CD4-positive, alpha-beta memory T cell (primary cell): ENCODE data around the gene RSAD1. TPM values are rescaled to one million over a fixed set of nuclear protein-coding genes. Genes with fewer than 3 reads are reported as not detected.

ENCODE experiments used
- CTCF ChIA-PET: fragments of 350-600 bp; sonication (Branson Sonifier 250); formaldehyde crosslinking; loops from one replicate; lab custom pipeline; 2021; ENCODE audit warnings: inconsistent platforms; ENCODE audit not compliant: partially characterized antibody; lab: Charles Lee
- POLR2A ChIA-PET: fragments of 350-600 bp; sonication (Branson Sonifier 250); formaldehyde crosslinking; loops from one replicate; lab custom pipeline; 2021; ENCODE audit not compliant: partially characterized antibody; lab: Charles Lee
- DNase-seq, 5 donors: peaks; one replicate each; pipeline versions ENCODE4 v3.0.0 to v3.0.0-alpha.2; 2020 to 2022; ENCODE audit warnings: mixed read lengths in 1 of 5
- H3K27ac ChIP-seq: one replicate; pipeline ENCODE4 v1.7.0; 2013; ENCODE audit warnings: low read depth, low read length
- H3K27me3 ChIP-seq: 2 replicates; pipeline ENCODE4 v1.7.0; 2013; ENCODE audit warnings: mild to moderate bottlenecking, low read length, moderate library complexity; ENCODE audit not compliant: insufficient read depth
- H3K36me3 ChIP-seq: 2 replicates; pipeline ENCODE4 v1.7.0; 2013; ENCODE audit warnings: mild to moderate bottlenecking, low read length, moderate library complexity; ENCODE audit not compliant: insufficient read depth
- H3K4me1 ChIP-seq: 2 replicates; pipeline ENCODE4 v1.7.0; 2013; ENCODE audit warnings: mild to moderate bottlenecking, low read length, moderate library complexity; ENCODE audit not compliant: insufficient read depth
- H3K4me3 ChIP-seq, 2 donors: one replicate each; pipeline ENCODE4 v1.7.0; 2013; ENCODE audit warnings: low read length in 2 of 2, mild to moderate bottlenecking in 1 of 2
- H3K9me3 ChIP-seq, 2 donors: one replicate each; pipeline ENCODE4 v1.7.0; 2013; ENCODE audit warnings: low read length in 2 of 2, control low read depth in 1 of 2; ENCODE audit not compliant: control insufficient read depth in 1 of 2
- H3K27ac Mint-ChIP-seq, 7 donors: one replicate each; pipeline ENCODE4 v1.8.0; 2020 to 2021; ENCODE audit warnings: mixed read lengths in 7 of 7, mild to moderate bottlenecking in 6 of 7, inconsistent platforms in 3 of 7, moderate library complexity in 3 of 7
- H3K27me3 Mint-ChIP-seq, 2 donors: one replicate each; pipeline ENCODE4 v1.8.0; 2020 to 2021; ENCODE audit warnings: mixed read lengths in 2 of 2
- H3K36me3 Mint-ChIP-seq, 2 donors: one replicate each; pipeline ENCODE4 v1.8.0; 2020 to 2021; ENCODE audit warnings: mixed read lengths in 2 of 2, inconsistent platforms in 1 of 2, mild to moderate bottlenecking in 1 of 2
- H3K4me1 Mint-ChIP-seq, 4 donors: one replicate each; pipeline ENCODE4 v1.8.0; 2020 to 2021; ENCODE audit warnings: mixed read lengths in 4 of 4, mild to moderate bottlenecking in 1 of 4
- H3K4me3 Mint-ChIP-seq, 8 donors: one replicate each; pipeline ENCODE4 v1.8.0; 2020 to 2021; ENCODE audit warnings: mixed read lengths in 8 of 8, mild to moderate bottlenecking in 7 of 8, moderate library complexity in 6 of 8, inconsistent platforms in 3 of 8
- H3K9me3 Mint-ChIP-seq, 8 donors: one replicate each; pipeline ENCODE4 v1.8.0; 2020 to 2021; ENCODE audit warnings: mixed read lengths in 8 of 8, mild to moderate bottlenecking in 5 of 8, inconsistent platforms in 3 of 8, moderate library complexity in 1 of 8
- intact Hi-C: fragments of 100-400 bp; cut with micrococcal nuclease; formaldehyde crosslinking; loops from one replicate; pipeline ENCODE4 v1.15.1; 2023
- polyA plus RNA-seq, 2 donors: library from polyadenylated mRNA; unstranded; fragments of 300-500 nt; fragmentation: Illumina TruSeq; gene quantifications; one replicate each; pipeline ENCODE4 v1.2.3, GENCODE V29; 2021
- total RNA-seq, 2 experiments: library from RNA; stranded (reverse); gene quantifications; one replicate each; pipeline ENCODE4 v1.2.3, GENCODE V29; 2021

Gene RSAD1
- total and polyA plus RNA-seq, 4 experiments from 2014 or later: 58.3 to 86.0 (median 77.0) TPM

- no peaks in the 10 kb centered on the region for H3K4me1 ChIP-seq
- CTCF ChIA-PET: no interaction called here
- Mint-ChIP-seq H3K36me3 (peaks cover 0 to 5% of the 10 kb centered on the region in 2 donors), H3K4me1 (peaks cover 0 to 5% (median 0%) of the 10 kb centered on the region in 4 donors), H3K9me3 (no peaks in the 10 kb centered on the region), H3K27me3 (no peaks in the 10 kb centered on the region), H3K4me3 (no peak overlapping the region), H3K27ac (no peak overlapping the region)
- POLR2A ChIA-PET: no interaction called here
- H3K4me3 ChIP-seq: no peak overlapping the region
- H3K27me3 ChIP-seq: no peaks in the 10 kb centered on the region
- no peaks in the 10 kb centered on the region for H3K9me3 ChIP-seq
- H3K27ac ChIP-seq: no peak overlapping the region
- H3K36me3 ChIP-seq: no peaks in the 10 kb centered on the region
- intact Hi-C loops: no loop called here
- DNase-seq: no peak
These were observed 19.7 kb upstream of the RSAD1 start for GRCh38 chr17:50458701-50459676.

- no peaks in the 10 kb centered on the region for H3K9me3 Mint-ChIP-seq
- no peak overlapping the region for H3K4me3 ChIP-seq
- intact Hi-C loops: no loop called here
- no peak overlapping the region for H3K4me3 Mint-ChIP-seq
- peaks cover 0 to 5% (median 0%) of the 10 kb centered on the region in 4 donors for H3K4me1 Mint-ChIP-seq
- peaks cover 0 to 5% of the 10 kb centered on the region in 2 donors for H3K36me3 Mint-ChIP-seq
- ChIA-PET POLR2A (no interaction called here), CTCF (no interaction called here)
- no peak for DNase-seq
- no peak overlapping the region for H3K27ac Mint-ChIP-seq
- H3K9me3 ChIP-seq: no peaks in the 10 kb centered on the region
- H3K4me1 ChIP-seq: no peaks in the 10 kb centered on the region
- H3K27me3 Mint-ChIP-seq: no peaks in the 10 kb centered on the region
- no peaks in the 10 kb centered on the region for H3K27me3 ChIP-seq
- no peaks in the 10 kb centered on the region for H3K36me3 ChIP-seq
- H3K27ac ChIP-seq: no peak overlapping the region
These were observed 18.9 kb upstream of the RSAD1 start for GRCh38 chr17:50459756-50460155.

GRCh38 chr17:50460831-50461526, 17.7 kb upstream of the RSAD1 start:
- intact Hi-C loops: no loop called here
- no peak overlapping the region for H3K27ac ChIP-seq
- no peaks in the 10 kb centered on the region for H3K4me1 ChIP-seq
- H3K4me1 Mint-ChIP-seq: peaks cover 0 to 12% (median 0%) of the 10 kb centered on the region in 4 donors
- peaks cover 0 to 6% of the 10 kb centered on the region in 2 donors for H3K27me3 Mint-ChIP-seq
- H3K4me3 ChIP-seq: no peak overlapping the region
- ChIA-PET CTCF (no interaction called here), POLR2A (no interaction called here)
- H3K27me3 ChIP-seq: no peaks in the 10 kb centered on the region
- no peak overlapping the region for H3K4me3 Mint-ChIP-seq
- no peaks in the 10 kb centered on the region for H3K36me3 ChIP-seq
- no peaks in the 10 kb centered on the region for H3K9me3 ChIP-seq
- H3K36me3 Mint-ChIP-seq: peaks cover 0 to under 1% of the 10 kb centered on the region in 2 donors
- H3K27ac Mint-ChIP-seq: no peak overlapping the region
- no peak for DNase-seq
- H3K9me3 Mint-ChIP-seq: no peaks in the 10 kb centered on the region

GRCh38 chr17:50461550-50462132, 17.0 kb upstream of the RSAD1 start:
- Mint-ChIP-seq H3K27ac (no peak overlapping the region), H3K4me1 (peaks cover 0 to 15% (median 4%) of the 10 kb centered on the region in 4 donors), H3K36me3 (no peaks in the 10 kb centered on the region), H3K4me3 (no peak overlapping the region), H3K27me3 (peaks cover 0 to 6% of the 10 kb centered on the region in 2 donors), H3K9me3 (no peaks in the 10 kb centered on the region)
- H3K4me1 ChIP-seq: no peaks in the 10 kb centered on the region
- no peaks in the 10 kb centered on the region for H3K36me3 ChIP-seq
- CTCF ChIA-PET: no interaction called here
- no peaks in the 10 kb centered on the region for H3K27me3 ChIP-seq
- POLR2A ChIA-PET: no interaction called here
- DNase-seq: no peak
- no peak overlapping the region for H3K4me3 ChIP-seq
- no peak overlapping the region for H3K27ac ChIP-seq
- intact Hi-C loops: no loop called here
- no peaks in the 10 kb centered on the region for H3K9me3 ChIP-seq

GRCh38 chr17:50462446-50462845, 16.2 kb upstream of the RSAD1 start:
- Mint-ChIP-seq H3K4me1 (peaks cover 0 to 23% (median 7%) of the 10 kb centered on the region in 4 donors), H3K9me3 (no peaks in the 10 kb centered on the region), H3K27me3 (peaks cover 0 to 6% of the 10 kb centered on the region in 2 donors), H3K4me3 (no peak overlapping the region), H3K27ac (no peak overlapping the region), H3K36me3 (no peaks in the 10 kb centered on the region)
- CTCF ChIA-PET: no interaction called here
- H3K27ac ChIP-seq: no peak overlapping the region
- no peak for DNase-seq
- intact Hi-C loops: no loop called here
- H3K9me3 ChIP-seq: no peaks in the 10 kb centered on the region
- POLR2A ChIA-PET: no interaction called here
- H3K4me3 ChIP-seq: no peak overlapping the region
- H3K36me3 ChIP-seq: no peaks in the 10 kb centered on the region
- no peaks in the 10 kb centered on the region for H3K4me1 ChIP-seq
- H3K27me3 ChIP-seq: no peaks in the 10 kb centered on the region

- H3K27ac Mint-ChIP-seq: no peak overlapping the region
- no peaks in the 10 kb centered on the region for H3K36me3 Mint-ChIP-seq
- CTCF ChIA-PET: no interaction called here
These were observed 14.5 kb upstream of the RSAD1 start for GRCh38 chr17:50464121-50464520.

GRCh38 chr17:50464736-50465135, 13.9 kb upstream of the RSAD1 start:
- no peaks in the 10 kb centered on the region for H3K9me3 ChIP-seq
- ChIA-PET CTCF (no interaction called here), POLR2A (no interaction called here)
- no peak overlapping the region for H3K27ac Mint-ChIP-seq
- H3K4me1 ChIP-seq: peaks cover 3% of the 10 kb centered on the region
- H3K27me3 Mint-ChIP-seq: peaks cover 8 to 12% of the 10 kb centered on the region in 2 donors
- peaks cover 4 to 26% (median 13%) of the 10 kb centered on the region in 4 donors for H3K4me1 Mint-ChIP-seq
- H3K27ac ChIP-seq: no peak overlapping the region
- H3K36me3 ChIP-seq: no peaks in the 10 kb centered on the region
- H3K36me3 Mint-ChIP-seq: no peaks in the 10 kb centered on the region
- peaks cover 16% of the 10 kb centered on the region for H3K27me3 ChIP-seq
- no peak overlapping the region for H3K4me3 Mint-ChIP-seq
- intact Hi-C loops: no loop called here
- no peak for DNase-seq
- H3K4me3 ChIP-seq: no peak overlapping the region
- no peaks in the 10 kb centered on the region for H3K9me3 Mint-ChIP-seq

More at GRCh38 chr17:50464121-50464520, 14.5 kb upstream of the RSAD1 start:
- DNase-seq: no peak
- POLR2A ChIA-PET: no interaction called here
- Histone ChIP-seq H3K27me3 (peaks cover 10% of the 10 kb centered on the region), H3K4me3 (no peak overlapping the region), H3K27ac (no peak overlapping the region), H3K4me1 (peaks cover 3% of the 10 kb centered on the region), H3K9me3 (no peaks in the 10 kb centered on the region), H3K36me3 (no peaks in the 10 kb centered on the region)
- peaks cover 4 to 26% (median 13%) of the 10 kb centered on the region in 4 donors for H3K4me1 Mint-ChIP-seq
- intact Hi-C loops: no loop called here
- H3K4me3 Mint-ChIP-seq: no peak overlapping the region
- H3K27me3 Mint-ChIP-seq: peaks cover 8 to 12% of the 10 kb centered on the region in 2 donors
- H3K9me3 Mint-ChIP-seq: no peaks in the 10 kb centered on the region
